ENCODE data around the gene ATP6V0B.

The ATP6V0B gene

DNA sequence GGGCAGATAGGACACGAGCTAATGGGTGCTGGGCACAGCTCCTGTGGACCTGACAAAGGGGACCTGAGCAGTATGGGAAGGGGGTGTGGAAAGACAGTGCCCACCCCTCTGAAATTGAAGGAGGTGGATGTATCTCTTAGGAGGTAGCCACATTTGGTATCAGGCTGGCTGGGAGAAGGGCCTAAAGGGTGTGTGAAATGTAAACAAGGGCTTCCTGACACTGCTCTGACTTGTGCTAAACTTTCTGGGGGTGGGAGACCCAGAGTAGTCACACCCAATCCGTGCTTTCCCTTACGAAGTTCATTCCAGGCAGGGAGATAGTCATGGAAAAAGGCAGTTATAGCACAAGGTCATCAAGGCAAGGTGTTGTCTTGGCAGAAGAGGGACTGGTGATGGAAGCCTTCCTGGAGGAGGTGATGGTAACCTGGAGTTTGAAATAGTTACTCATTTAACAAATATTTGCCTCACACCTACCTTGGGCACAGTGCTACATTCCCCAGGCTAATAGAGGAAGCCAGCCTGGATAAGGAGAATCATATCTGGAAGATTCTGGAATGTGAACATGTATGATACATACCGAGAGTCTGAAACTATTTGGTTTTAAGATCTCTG is 11.3 kb downstream of the ATP6V0B start:
- DNase-seq = no peak

DNA sequence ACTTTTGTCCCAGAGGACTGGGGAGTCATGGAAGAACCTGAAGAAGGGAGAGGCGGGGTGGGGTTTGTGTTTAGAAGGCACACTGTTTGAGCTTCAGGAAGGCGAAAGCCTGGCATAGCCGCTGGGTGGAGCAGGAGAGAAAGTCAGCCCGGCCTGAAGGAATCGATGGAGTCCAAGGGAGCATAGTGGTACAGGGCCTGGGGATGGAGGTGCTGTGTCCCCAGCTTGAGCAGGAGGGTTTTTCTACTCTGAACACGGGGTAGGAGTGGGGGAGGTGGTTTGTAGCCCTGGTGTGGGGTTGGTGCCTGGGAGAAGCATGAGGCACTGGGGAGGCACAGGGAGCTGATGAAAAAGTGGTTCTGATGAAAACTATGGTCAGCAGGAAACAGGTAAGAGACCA is 12.0 kb downstream of the ATP6V0B start:
- DNase-seq = no peak

DNA sequence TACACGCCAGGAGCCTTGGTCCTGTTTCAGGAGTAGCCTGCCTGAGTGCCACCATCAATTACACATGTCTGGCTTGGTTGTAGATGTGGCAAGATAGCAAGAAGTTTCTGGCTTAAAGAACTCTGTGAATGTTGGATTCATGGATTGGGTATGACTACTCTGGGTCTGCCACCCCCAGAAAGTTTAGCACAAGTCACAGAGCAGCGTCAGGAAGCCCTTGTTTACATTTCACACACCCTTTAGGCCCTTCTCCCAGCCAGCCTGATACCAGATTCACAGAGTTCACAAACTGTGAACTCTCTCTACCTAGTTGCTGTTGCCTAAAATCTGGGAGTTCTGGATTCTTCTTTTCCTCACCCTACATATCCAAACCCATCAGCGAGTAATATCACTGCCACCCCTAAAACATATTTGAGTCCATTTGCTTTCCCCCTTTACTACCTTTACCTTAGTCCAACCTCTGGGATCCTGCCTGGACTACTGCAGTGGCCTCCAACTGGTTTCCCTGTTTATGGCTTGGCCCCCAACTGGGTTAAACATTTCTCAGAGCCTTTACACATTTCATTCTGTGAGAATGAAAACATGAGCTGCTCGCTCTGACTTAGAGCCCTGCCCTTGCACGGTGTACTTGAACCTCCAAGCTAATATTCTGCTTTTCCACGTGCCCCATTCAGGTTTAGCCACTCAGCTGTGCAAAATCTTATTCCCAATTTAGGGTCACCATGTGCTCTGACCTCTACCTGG is 12.6 kb downstream of the ATP6V0B start:
- DNase-seq = no peak

DNA sequence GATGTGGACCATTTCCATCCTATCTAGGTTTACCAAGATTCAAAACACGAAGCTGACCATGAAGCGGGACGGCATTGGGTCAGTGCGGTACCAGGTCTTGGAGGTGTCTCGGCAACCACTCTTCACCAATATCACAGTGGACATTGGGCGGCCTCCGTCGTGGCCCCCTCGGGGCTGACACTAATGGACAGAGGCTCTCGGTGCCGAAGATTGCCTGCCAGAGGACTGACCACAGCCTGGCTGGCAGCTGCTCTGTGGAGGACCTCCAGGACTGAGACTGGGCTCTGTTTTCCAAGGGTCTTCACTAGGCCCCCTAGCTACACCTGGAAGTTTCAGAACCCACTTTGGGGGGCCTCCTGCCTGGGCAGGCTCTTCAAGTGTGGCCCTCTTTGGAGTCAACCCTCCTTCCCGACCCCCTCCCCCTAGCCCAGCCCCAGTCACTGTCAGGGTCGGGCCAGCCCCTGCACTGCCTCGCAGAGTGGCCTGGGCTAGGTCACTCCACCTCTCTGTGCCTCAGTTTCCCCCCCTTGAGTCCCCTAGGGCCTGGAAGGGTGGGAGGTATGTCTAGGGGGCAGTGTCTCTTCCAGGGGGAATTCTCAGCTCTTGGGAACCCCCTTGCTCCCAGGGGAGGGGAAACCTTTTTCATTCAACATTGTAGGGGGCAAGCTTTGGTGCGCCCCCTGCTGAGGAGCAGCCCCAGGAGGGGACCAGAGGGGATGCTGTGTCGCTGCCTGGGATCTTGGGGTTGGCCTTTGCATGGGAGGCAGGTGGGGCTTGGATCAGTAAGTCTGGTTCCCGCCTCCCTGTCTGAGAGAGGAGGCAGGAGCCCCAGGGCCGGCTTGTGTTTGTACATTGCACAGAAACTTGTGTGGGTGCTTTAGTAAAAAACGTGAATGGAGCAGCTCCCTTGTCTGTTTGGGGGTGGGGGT is 15.8 kb downstream of the ATP6V0B start:
- no peak for DNase-seq

DNA sequence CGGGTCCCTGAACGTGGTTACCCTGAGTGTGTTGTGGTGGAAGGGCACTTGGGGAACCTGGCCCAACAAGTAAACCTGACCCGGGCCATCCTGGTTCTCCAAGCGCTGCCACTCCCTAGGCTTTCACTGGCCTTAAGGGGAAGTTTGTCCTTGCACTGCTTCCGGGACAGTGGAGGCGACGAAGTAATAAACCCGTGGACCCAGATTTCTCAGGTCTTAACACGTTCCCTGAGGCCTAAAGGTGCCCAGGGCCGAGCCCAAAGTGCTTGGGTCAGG is 16.4 kb downstream of the ATP6V0B start:
- DNase-seq = no peak

DNA sequence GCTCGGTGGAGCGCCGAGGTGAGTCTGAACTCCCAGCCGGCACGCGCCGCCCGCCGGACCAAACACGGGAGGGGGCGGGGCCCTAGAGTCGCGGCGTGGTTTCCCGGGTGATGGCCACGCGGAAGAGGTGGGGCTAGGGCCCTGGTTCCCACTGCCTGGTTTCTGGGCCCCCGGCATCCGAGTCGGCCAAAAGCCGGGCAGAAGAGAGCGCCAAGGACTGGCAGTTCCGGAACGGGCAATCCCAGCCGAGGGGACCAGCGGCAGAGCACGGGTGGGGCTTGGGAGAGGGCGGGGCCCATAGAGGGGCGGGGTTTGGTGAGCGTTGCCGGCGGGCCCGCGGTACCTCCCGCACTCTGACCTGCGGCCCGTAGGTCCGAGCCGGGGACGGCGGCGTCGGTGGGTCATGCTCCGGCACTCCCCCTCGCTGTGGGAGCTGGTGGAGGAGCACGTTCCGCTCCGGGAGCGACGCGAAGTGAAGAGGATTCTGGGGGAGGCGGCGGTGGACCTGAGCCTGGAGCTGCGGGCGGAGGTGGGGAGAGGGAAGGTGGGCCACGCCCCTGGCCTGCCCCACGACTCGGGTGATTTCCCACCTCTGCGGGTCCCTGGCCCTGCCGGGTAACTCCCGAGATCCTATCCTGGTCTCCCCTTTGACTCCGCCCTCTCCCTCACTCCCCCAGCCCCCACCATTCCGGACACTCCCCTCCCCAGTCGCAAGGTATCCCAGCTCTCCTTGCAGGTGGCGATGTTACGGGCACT is 16.9 kb downstream of the ATP6V0B start, which contains the start of gene CCDC24:
TSS of gene CCDC24 (plus strand) at position 124 of the 756 bp plus-strand sequence. CDS start at position 404, 280 bp downstream.
- peak; percentile 88 for DNase-seq

DNA sequence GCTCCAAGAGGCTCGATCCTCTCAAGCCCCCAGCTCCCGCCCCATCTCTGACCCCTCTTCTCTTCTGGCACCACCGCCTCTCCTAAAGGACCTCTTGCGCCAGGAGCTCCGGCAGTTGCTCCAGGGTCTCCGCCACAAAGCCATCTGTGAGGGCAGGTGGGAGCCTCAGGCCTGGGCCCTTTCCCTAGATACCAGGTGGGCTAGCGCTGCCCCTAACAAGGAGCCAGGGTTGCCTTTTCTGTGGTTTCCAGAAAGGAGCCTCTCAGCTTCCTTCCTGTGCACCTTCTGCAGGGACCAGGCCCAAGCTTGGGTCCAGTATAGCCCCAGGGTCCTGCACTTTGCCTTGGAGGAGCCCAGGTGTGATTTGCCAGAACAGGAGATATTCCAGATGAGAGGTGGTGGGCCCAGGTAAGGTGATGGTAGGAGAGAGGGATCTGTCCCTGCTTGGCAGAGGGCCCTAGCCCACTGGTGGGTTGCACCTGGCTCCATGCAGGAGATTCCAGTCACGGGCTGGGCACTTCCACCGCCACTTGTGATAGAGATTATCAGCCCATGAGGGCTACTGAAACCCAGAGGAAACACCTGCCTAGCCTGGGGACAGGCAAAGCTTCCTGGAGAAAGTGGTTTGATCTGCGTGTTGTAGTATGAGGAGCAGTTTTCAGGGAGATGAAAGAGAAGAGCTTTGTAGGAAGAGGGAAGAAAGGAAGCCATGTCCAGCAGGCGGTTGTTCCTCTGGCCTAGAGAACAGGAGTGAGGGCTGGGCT is 17.7 kb downstream of the ATP6V0B start:
- peak; percentile 81 for DNase-seq

DNA sequence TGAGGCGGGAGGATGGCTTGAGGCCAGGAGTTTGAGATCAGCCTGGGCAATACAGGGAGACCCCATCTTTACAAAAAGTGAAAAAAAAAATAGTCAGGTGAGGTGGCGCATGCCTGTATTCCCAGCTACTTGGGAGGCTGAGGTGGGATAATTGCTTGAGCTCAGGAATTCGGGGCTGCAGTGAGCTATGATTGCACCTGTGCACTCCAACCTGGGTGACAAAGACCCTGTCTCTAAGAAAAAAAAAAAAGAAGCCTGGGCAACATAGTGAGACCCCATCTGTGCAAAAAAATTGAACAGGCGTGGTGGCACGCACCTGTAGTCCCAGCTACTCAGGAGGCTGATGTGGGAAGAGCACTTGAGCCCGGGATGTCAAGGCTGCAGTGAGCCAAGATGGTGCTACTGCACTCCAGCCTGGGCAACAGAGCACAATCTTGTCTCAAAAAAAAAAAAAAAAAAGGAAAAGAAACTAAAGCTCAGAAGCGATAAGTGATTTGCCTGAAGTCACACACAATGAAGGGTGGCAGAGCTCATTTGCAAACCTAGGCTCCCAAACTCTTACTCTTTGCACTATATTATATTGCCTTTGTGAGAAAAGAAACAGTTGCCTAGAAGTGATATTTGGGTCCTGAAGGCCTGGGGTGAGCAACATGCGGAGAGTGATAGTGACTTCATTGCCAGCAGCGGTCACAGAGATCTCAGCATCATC is 18.6 kb downstream of the ATP6V0B start:
- DNase-seq = no peak

DNA sequence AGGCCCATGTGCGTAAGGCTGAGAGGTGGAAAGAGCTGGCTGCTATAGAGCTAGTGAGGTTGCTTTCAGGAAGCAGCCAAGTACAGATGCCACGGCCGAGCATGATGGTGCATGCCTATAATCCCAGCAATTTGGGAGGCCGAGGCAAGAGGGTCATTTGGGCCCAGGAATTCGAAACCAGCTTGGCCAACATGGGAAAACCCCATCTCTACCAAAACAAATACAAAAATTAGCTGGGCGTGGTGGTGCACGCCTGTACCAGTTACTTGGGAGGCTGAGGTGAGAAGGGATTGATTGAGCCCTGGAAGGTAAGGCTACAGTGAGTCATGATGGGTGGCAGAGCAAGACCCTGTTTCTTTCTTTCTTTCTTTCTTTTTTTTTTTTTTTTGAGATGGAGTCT is 19.3 kb downstream of the ATP6V0B start:
- DNase-seq = no peak

DNA sequence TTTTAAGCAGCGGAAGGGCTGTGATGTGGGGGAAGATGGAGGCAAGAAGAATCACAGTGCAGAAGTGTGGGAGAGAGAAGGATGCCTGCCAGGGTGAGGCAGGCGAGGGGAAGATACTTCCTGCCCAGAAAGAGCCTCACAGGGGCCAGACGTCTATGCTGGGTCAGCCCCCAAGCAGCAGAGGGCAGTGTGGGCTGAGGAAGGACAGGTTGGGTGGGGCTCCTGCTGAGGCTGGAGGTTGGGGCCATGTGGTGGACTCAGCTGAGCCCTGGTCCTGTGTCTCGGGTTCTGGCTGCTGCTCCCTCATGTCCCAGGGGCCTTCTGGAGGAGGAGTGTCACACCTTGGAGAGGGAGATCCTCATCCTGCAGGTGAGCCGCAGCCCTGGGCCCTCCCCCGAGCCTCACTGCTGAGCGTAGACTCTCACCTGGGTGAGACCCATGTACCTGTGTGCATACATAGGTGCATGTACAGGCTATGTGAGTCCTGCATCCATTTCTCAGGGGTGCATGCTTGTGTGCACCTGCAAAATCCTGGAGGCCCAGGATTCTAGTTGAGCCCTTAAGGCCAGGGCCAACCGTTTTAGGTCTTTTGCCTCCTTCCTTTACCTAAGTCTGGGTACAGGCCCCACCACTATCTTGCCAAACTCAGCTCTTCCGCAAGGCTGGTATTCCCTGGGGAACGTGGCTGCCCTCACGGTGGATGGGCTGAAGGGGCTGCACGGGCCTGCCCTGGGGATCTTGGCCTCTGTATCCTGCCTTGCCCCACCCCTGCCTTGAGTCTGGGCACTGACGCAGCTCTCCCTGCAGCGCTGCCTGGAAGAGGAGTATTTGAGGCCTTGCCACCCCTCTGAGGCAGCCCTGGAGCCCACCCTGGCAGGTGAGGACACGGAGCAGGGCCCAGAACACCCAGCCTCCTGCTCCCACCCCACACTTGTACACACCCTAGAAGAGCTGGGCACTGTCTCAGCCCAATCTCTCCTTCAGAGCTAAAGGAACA is 20.3 kb downstream of the ATP6V0B start:
- DNase-seq = no peak

DNA sequence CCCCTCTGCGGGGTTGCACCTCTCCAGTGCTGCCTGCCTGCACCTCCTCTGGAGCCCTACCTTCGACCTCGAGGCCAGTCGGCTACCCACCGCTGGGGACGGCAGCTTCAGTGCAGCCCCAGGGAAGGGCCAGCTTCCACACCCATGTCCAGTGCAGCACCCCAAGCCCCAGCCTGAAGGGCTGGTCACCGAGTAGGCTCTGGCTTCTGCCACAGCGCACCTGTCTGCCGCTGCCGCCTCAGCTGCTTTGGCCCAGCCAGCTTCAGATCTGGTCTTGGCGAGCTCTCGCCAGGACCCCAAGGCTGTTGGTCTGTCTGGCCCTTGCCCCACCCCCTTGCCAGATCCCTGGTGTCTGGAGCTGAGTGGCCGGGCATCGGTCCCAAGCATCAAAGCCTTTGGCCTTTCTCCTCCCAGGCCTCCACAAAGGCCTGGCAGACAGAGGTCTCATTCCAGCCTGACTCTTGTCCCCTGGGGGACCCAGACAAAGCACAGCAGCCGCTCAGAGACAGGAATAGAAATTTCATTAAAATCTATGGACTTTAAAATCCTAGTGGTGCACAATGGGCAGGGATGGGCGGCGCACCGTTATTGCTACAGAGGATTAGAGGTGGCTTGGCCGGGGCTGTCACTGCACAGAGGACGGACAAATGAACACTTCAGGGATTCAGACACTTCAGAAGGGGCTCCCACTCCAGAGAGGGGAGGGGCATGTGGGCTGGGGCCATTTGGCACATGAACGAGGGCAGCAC is 21.4 kb downstream of the ATP6V0B start:
- no peak for DNase-seq

DNA sequence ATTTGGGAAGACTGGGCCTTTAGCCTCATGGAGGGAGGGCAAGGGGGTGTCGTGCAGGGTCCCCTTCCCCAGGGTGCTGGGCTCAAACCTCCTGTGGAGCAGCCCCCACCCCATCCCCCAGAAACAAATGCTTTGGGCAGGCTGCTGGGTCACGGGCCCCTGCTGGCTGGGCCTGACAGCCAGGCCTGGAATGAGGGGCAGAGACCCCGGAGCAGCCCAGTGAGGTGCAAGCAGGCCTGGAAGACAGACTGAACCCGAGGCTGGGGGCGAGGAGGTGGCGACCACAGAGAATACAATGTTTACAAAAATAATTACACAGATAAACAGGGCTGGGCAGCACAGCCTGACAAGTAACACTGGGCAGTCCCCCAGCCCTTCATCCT is 22.0 kb downstream of the ATP6V0B start:
- no peak for DNase-seq

DNA sequence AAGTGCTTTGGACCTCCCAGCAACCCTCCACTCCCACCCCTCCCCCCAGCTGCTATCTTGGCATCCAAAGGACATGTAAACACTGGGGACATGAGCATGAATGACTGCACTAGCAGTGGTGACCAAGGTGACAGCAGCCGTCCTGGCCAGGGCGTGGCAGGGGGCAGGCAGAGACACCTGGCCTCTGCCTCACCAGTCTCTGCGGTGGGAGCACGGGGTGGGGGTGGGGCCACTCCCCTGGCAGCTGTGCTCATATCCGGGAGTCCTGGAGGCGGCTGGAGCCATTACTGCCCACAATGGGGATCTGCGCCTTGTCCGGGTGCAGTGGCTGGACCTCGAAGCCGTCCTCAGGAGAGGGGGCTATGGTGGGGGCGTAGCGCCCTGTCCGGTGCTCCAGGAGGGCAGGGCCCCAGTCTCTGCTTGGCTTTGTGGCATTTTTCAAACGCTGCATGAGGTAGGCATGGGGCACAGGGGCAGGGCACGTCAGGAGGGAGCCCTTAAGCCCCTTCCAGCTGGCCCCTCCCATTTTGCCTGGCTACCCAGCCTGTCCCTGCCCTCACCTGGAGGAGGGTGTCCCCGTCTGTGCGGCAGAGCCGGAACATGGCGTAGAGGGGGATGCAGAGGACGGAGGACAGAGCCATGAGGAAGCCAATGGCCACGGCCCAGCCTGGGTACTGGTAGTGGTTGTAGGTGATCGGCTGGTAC is 22.7 kb downstream of the ATP6V0B start:
- no peak for DNase-seq

DNA sequence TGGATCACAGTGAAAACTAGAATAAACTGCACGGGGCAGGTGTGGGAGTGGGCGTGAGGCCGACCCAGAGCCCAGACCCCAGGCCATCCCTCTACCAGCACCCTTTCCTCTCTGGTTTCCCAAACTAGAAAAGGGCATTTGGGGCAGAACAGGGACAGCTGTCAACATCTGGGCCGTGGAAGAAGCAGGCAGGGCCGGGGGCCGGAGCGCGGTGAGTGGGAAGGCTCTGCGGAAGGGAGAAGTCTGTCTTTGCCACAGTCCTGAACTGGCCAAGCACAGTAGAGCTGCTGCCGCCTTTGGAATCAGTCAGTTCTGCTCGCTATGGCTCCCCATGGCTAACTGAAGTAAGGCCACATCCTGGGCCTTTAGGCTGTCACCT is 23.2 kb downstream of the ATP6V0B start:
- no peak for DNase-seq

DNA sequence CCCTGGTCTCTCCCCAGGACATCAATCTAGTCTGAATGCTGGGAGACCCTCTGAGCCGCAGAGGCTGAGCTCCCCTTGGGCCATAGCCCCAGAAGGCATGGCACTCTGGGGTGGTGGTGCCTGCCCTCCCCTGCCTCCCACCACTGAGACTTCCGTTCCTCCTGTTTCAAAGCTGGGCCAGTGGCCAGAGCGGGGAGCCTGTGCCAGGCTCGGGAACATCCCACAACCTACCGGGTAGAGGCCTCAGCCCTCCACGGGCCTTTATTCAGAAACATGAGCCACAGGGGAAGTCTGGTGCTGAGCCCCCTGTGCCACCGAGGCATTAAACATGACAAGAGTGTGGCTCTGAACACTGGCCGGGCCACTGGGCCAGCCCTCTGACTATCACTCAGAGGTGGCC is 24.7 kb downstream of the ATP6V0B start:
- no peak for DNase-seq

DNA sequence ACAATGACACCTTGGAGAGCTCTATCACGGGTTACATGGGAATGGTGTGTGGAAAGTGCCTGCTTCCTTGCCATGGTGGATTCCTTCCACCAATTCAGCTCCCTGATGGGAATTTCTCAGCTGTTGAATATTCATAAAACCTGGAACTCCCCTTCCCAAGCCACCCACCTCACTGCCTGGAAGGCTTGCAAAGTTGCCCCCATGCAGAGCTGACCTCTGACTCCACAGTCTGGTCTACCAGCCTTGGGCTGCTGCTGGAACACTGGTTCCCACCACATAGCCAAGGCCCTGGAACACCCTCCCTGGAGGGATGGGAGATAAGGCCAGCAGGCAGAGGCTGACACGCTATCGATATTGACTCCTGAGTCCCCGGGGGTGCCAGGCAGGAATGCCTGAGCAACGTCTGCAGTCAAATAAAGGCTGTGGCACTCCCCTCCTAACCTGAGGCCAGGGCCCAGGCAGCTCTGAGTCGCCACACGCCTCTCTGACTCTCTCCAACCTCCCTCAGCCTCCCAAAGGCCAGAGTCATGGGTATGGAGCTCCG is 25.4 kb downstream of the ATP6V0B start:
- no peak for DNase-seq

DNA sequence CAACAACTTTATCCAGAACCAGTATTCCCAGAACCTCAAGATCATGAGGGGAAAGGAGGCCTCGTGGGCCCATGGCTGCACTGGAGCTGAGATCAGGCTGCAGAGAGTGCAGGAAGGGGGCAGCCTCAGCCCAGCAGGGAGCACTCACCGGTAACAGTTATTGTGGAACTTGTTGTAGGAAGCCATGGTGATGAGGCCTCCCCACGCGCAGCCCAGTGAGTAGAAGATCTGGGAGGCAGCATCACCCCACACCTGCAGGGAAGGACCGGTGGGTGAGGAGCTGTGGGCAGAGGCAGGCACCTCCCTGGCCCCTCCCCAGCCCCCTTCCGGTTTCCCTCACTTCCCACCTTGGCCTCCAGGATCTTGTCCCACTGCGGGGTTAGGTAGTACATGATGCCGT is 27.4 kb downstream of the ATP6V0B start:
- no peak for DNase-seq

DNA sequence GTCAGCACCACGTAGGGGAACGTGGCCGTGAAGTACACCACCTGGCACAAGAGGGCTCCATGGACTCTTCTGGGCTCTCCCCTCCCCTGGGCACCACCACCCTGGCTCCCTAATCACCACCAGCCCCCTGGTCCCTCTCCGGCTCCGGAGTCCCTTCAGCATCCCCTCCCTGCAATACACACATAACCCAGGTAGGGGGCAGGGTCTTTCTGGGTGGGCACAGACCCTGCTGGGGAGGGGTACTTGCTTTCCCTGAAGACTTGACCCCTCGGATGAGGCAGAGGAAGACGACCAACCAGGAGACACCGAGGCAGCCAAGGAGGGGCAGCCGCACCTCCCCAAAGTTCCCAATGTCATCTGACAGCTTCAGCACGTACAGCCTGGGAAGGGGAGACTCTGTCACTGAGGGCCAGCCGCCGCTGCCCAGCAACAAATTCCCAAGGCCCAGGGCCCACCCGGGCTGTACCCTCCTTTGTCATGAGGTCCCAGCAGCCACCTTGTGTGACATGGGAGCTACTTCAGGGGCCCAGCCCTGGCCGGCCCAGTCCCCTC is 27.9 kb downstream of the ATP6V0B start:
- DNase-seq = no peak

Data from DMS79 treated with DMSO at 0.1 percent for 48 hours (cell line).